ENCODE measurements around the gene ATP5PO. TPM values are rescaled to one million over a fixed set of nuclear protein-coding genes. Genes with fewer than 3 reads are reported as not detected.

The ATP5PO gene
- total and polyA plus RNA-seq, 2 of the 8 experiments (the other 6 are each of a cell fraction or from before 2014, with no cell fraction given) = 251 to 267 TPM

DNA sequence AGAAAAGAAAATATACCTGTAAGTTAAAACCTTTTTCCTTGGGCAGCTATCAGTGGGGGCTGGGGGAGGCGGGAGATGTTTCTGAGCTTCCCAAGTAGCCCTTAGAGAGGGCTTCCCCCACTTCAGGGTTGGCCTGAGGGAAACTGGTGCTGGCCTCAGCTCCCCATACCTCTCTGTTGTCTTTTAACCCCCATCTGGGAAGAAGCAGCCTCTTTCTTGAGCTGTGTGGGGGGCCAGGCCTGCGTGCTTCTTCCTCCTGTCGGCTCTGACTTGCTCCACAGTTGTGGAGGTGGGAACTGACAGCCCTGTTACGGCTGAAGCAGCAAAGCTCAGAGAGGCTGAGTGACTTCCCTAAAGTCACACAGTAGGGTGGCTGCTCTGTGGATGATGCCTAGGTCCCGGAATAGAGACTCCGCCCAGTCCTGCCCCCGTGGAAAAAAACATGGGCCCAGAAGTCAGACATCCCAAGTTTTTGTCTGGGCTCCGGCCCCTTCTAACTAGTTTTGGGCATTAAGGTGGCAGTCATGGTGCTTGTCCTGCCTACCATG is 55.2 kb downstream of the ATP5PO start:
- no peaks in the 10 kb centered on the region; a peak in 1 of 7 replicates for H3K27me3 ChIP-seq (replicated peaks in 1 of 4; ENCODE audit: control insufficient read depth in 3 of 4, extremely low read depth in 1 of 4, insufficient read depth in 3 of 4, low read length in 3 of 4)
- no peak overlapping the region for H2BK12ac ChIP-seq (ENCODE audit: low read depth, low read length)
- WGBS, 2 experiments (ENCODE audit: extremely low coverage in 1 of 2, insufficient coverage in 1 of 2, insufficient read length in 1 of 2, insufficient replicate concordance in 2 of 2, low coverage in 1 of 2, low lambda C conversion rate in 2 of 2, missing lambda C conversion rate in 1 of 2) = 83% methylated on average over 8 of the region's 8 CpGs; no CpG with 5 or more reads in 1 of the 2 experiments
- no peak overlapping the region for H3K4me2 ChIP-seq (ENCODE audit: insufficient read depth in 1 of 2, low read depth in 2 of 2, low read length in 2 of 2)
- 0 out of 2 replicates have a peak overlapping the region, but pooled peaks have one; percentile 46 for H2BK15ac ChIP-seq (ENCODE audit: low read length)
- no peak overlapping the region for H2AFZ ChIP-seq (ENCODE audit: low read length)
- no peak overlapping the region for H3K27ac ChIP-seq (ENCODE audit: low read depth, low read length)
- DNase-seq (ENCODE audit: low read depth in 1 of 2, low spot score in 2 of 2) (no peak), FAIRE-seq (no peak)
- no peak overlapping the region for H3K4me3 ChIP-seq (ENCODE audit: extremely low read depth in 1 of 4, insufficient read depth in 2 of 4, low read depth in 3 of 4, low read length in 4 of 4)
- H3K23me2 ChIP-seq (ENCODE audit: low read depth, low read length) = no peaks in the 10 kb centered on the region
- H4K5ac ChIP-seq (ENCODE audit: insufficient read length, low read depth, low read length) = no peak overlapping the region
- no peaks in the 10 kb centered on the region for H3K79me2 ChIP-seq (ENCODE audit: control insufficient read depth in 1 of 2, insufficient read depth in 2 of 2, low read length in 2 of 2)
- H4K20me1 ChIP-seq (replicated peaks in 1 of 2; ENCODE audit: control insufficient read depth in 1 of 2, insufficient read depth in 2 of 2, low read length in 2 of 2) = no peaks in the 10 kb centered on the region
- no peak overlapping the region for H2BK5ac ChIP-seq (ENCODE audit: low read depth, low read length)
- no peak overlapping the region for H4K91ac ChIP-seq (replicated peaks; ENCODE audit: insufficient read length, low read length)
- H3K9me3 ChIP-seq (ENCODE audit: insufficient read depth in 2 of 2, low read depth in 1 of 2, low read length in 1 of 2) = no peaks in the 10 kb centered on the region
- H3K4ac ChIP-seq (replicated peaks; ENCODE audit: insufficient read length, low read depth, low read length) = no peak overlapping the region
- no peak overlapping the region for H3K18ac ChIP-seq (ENCODE audit: extremely low read depth, low read length)
- no peak overlapping the region for H3K14ac ChIP-seq (ENCODE audit: insufficient read length)
- H2BK120ac ChIP-seq (replicated peaks; ENCODE audit: low read depth, low read length) = no peak overlapping the region
- H2AK5ac ChIP-seq (ENCODE audit: low read depth, low read length) = no peak overlapping the region
- TF ChIP-seq KDM1A (IDR thresholded peaks at IDR 0.05; ENCODE audit: borderline replicate concordance, low read length) (0 out of 2 replicates have a peak, but pooled peaks have one; percentile 52), NRF1 (IDR thresholded peaks at IDR 0.05; ENCODE audit: low read depth, low read length) (no peak)
- no peaks in the 10 kb centered on the region for H3K79me1 ChIP-seq (ENCODE audit: low read depth, low read length)
- no peak overlapping the region; the same call in 1 of the 2 replicates for H4K8ac ChIP-seq (ENCODE audit: extremely low read depth, insufficient read depth, low read length)
- H3K23ac ChIP-seq (ENCODE audit: insufficient read length) = no peak overlapping the region
- H2BK20ac ChIP-seq (ENCODE audit: low read length) = no peak overlapping the region
- CTCF ChIA-PET (ENCODE audit: partially characterized antibody) = interaction anchor here (1.2 to 1.8 kb wide), 2 partner anchors 18 to 32 kb away, joined by 3 to 6 read pairs; no protein-coding TSS in a partner anchor
- no peaks in the 10 kb centered on the region for H3K36me3 ChIP-seq (ENCODE audit: control insufficient read depth in 2 of 4, insufficient read depth in 4 of 4, low read length in 3 of 4)
- H3K56ac ChIP-seq (replicated peaks; ENCODE audit: insufficient read length, low read depth, low read length) = no peak overlapping the region
- H3K9ac ChIP-seq (replicated peaks in 1 of 4; ENCODE audit: extremely low read depth in 1 of 4, low read depth in 3 of 4, low read length in 3 of 4) = no peak overlapping the region
- H3K4me1 ChIP-seq (replicated peaks in 1 of 4; ENCODE audit: control insufficient read depth in 3 of 4, insufficient read depth in 4 of 4, low read length in 3 of 4) = peaks cover 0 to 16% (median 13%) of the 10 kb centered on the region in 4 experiments; a peak in 5 of 7 replicates
- POLR2A ChIA-PET (ENCODE audit: partially characterized antibody) = no interaction called here
